ENCODE results near the gene WDR4.
"Not testable (repeated sequence)": the region's sequence is repeated elsewhere in the genome, so short reads cannot be mapped to it uniquely, and the experiment has no call there.

Gene WDR4

DNA sequence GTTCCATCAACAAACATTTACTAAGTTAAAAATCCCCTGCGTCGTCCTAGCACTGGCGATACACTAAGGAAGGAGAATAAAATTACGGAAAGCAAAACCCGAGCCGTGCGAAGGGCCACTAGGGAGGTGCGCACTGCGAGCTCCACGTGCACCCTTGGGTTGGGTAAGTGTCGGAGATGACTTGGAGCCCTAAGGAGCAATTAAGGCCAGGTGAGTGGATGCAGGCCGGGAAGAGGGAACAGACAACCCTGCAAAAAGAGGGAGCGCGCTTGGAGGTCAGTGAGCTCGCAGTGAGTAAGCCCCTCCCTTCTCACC is 704 bp downstream of the WDR4 start:
- peak in 1 of 2 donors; percentile 4 for DNase-seq (ENCODE audit: low read depth in 2 of 2)

- DNase-seq (ENCODE audit: low read depth in 2 of 2): not testable (repeated sequence)
Measured at GRCh38 chr21:42875811-42876210, 3.5 kb downstream of the WDR4 start.

DNA sequence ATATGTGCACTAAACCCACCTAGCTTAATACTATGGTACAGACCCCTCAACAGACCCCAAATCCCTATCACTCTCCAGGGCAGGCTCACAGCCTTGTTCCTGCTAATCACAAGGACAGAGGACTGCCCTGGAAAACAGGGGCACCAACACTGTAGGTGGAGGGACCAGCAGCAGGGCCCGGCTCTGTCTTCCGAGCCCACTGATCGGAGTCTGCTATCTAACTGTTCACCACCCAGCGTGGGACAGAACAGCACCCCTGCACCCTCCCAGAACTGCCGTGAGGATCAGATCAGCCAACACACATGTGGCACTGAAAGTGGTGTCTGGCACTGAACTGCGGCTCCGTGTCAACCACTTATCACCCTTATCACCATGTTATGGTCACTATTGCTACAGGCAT is 6.2 kb downstream of the WDR4 start:
- no peak for DNase-seq (ENCODE audit: low read depth in 2 of 2)

GRCh38 chr21:42868196-42868595 is 11.1 kb downstream of the WDR4 start:
- DNase-seq (ENCODE audit: low read depth in 2 of 2): no peak

DNA sequence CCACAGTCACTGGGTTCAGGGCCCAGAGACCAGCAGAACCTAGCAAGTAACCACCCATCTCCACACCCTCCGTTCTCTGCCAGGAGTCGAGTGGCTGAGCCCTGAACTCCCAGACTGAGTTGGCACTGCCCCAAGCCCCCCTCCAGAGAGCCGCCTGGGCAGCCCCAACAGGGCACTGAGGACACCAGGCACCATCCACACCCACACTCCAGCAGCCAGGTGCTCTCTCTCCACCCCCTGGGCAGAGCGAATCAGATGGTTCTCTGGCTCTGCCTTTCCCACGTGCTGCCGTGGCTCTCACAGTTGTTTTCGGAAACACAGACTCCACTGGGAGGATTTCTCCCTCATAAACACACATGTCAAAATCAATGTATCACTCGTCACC is 13.6 kb downstream of the WDR4 start:
- DNase-seq (ENCODE audit: low read depth in 2 of 2): no peak

- DNase-seq (ENCODE audit: low read depth in 2 of 2): no peak
Measured at GRCh38 chr21:42864815-42865775, 14.2 kb downstream of the WDR4 start.

DNA sequence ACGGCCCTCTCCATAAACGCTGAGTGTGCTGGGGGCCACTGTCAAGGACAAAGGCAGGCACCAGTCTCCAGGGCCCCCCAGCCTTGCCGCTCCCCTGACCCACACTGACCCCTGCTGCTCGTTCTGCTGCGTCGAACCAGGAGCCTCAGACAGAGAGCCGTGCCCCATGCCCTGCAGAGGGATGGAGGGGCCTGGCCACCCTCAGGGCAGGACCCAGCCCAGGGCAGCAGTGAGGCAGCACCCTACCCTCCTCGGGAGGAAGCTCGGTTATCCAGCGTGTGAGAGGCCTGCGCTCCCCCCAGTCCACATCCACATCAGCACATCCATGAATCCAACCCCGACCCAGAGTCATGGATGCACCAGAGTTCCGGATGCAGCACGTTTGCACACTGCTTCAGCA is 15.1 kb downstream of the WDR4 start:
- DNase-seq (ENCODE audit: low read depth in 2 of 2): no peak

GRCh38 chr21:42863504-42863870 is 15.9 kb downstream of the WDR4 start:
- DNase-seq (ENCODE audit: low read depth in 2 of 2): no peak

DNA sequence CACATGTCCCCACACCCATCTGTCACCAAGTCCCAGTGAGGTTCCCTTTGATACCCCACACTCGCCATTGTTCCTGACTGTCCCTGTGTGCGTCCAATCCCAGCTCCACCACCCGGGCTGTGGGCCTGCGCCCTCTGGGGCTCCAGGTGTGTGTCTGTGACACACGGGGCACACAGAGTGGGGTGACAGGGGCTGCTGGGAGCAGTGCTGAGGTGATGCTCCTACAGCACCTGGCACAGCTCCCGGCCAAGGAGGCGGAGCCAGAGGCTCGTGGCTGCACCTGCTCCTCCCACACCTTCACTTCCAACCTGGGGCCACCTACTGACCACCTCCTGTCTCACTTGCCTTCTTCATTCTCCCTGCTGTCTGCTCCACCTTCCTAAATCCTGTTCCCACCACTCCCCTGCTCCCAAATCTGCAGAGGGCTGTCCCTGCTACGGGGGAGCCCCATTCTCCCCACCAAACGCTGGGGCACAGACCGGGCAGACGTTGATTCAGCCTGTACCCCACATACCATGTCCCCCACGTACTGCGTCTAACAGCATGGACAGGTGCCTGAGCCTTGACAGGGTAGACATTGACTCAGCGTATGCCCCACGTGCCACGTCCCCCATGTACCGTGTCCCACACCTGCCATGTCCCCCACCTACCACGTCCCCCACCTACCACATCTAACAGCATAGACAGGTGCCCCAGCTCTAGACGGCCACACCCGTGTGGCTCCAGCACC is 16.4 kb downstream of the WDR4 start:
- DNase-seq (ENCODE audit: low read depth in 2 of 2): no peak

DNA sequence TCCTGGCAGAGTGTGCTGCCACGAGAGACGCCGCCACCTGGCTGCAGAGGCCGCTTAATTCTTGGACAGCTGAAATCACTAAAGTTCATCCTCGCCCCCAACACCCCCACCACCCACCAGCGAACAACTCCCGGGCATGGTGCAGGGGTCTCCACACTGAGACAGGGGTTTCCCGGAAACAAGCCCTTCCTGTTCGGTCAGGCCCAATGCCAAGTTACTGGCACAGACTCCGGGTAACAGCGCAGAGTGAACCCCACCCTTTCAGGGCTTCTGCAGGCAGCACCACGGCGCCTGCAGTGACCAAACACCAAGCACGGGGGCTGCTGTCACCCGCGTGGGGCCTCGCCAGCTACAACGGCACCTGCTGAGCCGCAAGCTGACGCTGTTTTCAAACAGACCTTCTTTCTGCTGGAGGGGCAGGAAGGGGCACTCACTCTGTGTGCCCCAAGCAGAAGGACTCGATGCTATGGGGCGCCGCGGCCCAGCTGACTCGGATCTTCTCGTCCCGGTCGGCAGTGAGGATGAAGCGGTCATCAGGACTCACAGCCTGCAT is 17.4 kb downstream of the WDR4 start:
- DNase-seq (ENCODE audit: low read depth in 2 of 2): no peak

DNA sequence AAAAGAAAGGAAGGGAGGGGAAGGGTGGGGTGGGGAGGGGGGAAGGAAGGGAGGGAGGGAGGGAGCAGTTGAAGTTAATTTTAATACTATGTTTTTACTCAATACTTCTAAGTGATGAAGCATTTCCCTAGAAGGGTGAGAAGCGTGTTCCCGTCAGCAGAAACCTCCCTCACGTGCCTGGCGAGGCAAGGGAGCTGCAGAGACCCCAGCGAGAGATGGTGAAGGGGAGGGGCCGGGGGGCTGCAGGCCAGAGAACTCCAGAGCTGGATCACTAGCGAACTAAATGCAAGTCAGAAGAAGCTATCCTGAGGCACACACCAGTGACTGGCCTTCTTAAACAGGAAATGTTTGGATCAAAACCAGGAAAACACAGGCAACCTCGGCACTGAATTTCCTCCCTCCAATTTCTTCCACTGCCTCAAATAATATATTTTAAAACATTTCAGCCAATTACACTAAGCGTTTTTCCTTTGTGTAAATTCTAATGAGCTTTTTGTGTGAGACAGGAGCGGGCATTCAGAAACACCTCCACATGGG is 18.0 kb downstream of the WDR4 start:
- no peak for DNase-seq (ENCODE audit: low read depth in 2 of 2)

- DNase-seq (ENCODE audit: low read depth in 2 of 2): no peak
Measured at GRCh38 chr21:42860345-42860744, 19.0 kb downstream of the WDR4 start.

GRCh38 chr21:42859891-42860230 is 19.5 kb downstream of the WDR4 start:
- no peak for DNase-seq (ENCODE audit: low read depth in 2 of 2)

DNA sequence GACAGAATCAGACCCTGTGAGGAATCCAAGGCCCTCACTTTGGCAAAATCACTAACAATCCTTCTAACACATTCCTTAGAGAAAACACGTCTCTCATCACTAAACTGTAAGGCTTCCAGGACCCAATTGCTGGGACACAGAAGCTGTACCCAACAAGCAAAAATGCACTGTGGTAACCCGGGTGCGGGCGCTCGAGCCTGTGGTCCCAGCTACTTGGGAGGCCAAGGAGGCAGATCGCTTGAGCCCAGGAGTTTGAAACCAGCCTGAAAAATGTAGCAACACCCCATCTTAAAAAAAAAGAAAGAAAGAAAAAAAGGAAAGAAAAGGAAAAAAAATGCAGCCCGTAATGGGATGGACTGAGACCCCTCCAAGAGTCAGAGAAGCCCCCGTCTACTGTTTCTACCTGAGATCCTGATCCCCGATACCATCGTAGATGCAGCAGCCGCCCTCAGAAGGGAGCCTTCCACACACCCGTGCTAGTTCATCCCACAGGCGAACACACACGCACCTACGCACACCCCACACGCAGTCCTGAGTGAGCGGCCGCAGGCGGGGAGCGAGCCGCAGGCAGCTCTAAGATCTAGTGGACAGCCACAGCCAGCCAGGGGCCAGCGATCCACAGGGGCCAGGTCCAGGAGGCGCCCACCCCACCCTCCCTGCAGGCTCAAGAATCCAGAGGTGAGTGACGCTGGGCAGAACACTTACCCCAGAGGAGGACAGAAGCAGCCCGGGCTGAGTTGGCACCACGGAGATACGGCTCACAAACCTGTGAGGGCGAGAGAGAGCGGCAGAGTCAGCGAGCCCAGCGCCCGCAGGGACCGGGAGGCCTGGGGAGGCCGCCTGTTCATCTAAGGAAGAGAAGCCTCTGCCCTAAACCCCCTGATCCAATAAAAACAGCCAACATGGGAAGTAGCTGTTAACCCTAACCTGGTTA is 20.1 kb downstream of the WDR4 start:
- DNase-seq (ENCODE audit: low read depth in 2 of 2): no peak

DNA sequence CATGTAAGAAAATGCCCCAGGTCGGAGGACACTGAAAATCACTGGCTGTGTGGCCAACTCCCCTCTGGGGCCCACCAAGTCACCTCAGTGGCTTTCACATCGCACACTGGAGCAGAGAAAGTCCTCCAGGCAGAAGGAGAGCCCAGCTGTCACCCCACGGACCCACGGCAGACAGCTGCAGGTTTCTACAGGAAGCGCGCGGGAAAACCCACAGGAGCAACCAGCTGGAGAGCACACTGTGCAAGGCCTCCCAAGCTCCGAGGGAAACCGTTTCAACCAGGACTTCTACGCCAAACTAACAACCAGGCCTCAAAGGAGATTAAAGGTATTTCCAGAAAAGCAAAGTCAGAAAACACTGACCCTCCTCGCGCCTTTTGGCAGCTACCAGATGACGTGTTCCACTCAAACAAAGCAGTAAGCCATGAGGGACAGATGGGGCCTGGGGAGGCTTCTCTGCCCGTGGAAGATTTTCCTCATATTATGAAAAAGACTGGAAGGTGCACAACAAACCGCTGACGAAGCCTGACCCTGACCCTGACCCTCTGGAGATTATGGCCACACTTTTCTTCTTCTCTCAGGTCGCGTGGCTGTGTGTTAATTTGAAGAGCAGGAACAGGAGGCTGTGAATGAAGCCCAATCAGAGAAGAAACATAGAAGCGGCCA is 21.0 kb downstream of the WDR4 start:
- no peak for DNase-seq (ENCODE audit: low read depth in 2 of 2)

- no peak for DNase-seq (ENCODE audit: low read depth in 2 of 2)
Measured at GRCh38 chr21:42857216-42857615, 22.1 kb downstream of the WDR4 start.

- DNase-seq (ENCODE audit: low read depth in 2 of 2): no peak
Measured at GRCh38 chr21:42855937-42856335, 23.4 kb downstream of the WDR4 start.

DNA sequence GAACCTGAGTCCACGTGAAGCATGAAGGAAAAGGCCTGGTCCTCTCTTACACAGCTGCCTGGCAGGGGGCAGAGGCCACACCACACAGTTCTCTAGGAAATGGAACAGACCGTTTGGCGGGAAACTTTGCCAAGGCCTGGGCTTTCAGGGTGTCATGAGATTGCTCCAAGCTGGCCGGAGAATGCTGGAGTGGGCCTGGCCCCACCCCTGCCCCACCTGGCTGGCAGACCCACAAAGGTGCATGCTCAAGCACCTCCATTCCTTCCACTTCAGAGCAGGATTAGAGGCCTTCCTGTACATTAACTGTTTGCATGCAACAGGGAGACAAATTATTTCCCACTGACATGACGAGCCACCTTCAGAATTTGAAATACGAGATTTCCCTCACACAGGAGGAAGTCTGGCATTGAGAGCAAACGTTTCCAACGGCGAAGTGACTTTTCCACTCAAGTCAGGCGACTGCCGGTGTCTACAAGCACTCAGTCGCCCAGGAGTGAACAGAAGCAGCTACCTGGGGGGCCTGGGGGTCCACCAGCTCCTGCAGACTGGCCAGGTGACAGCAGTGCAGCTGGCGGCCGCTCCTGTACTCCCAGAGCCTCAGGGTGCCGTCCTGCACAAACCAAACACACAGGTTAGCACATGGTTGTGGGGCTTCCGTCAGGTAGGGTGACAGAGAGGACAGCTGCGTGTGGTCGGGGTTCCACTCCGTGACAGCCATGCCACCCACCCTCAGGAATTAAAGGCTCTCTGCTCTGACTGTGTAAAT is 24.0 kb downstream of the WDR4 start:
- no peak for DNase-seq (ENCODE audit: low read depth in 2 of 2)

- DNase-seq (ENCODE audit: low read depth in 2 of 2): no peak
Measured at GRCh38 chr21:42854246-42855010, 24.9 kb downstream of the WDR4 start.

DNA sequence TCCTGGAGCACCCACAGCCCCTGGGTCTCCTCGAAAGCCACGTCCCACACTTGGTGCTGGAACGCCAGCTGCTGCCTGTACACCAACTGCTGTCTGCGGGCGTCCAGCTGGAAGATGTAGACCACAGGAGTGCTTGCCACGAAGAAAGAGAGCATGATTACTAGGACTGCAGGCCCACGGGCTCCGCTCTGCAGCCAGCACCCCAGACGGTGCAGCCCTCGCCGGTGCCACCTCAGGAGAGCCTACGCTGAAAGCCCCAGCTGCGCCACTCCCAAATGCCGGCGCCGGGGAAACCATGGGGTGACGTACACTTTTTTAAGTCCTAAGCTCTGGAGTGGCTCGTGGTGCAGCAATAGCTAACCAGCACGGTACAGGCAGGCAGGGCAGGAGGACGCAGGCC is 25.7 kb downstream of the WDR4 start:
- DNase-seq (ENCODE audit: low read depth in 2 of 2): no peak

Measured in stimulated activated CD4-positive, alpha-beta T cell treated with anti-CD3 and anti-CD28 coated beads, Interleukin-4, amount 100 ng/mL, for 48 hours (primary cell).